A549 (cell line): ENCODE results near the gene USP15. TPM values are rescaled to one million over a fixed set of nuclear protein-coding genes. Genes with fewer than 3 reads are reported as not detected.

Experiments used
- ATAC-seq, 2 experiments: fragments of 200-7000 bp in 1 of 2; fragments of >200 bp in 1 of 2; cut with Nextera tagmentation in 1 of 2; cut with Tn5 transposase in 1 of 2; 3 replicates each; pipeline versions ENCODE4 v1.8.0 to v1.9.1; 2018 to 2020; ENCODE audit warnings: mild to moderate bottlenecking in 1 of 2, moderate library complexity in 1 of 2
- CTCF ChIA-PET: fragments of 300-600 bp; sonication (Branson Sonifier 250); formaldehyde crosslinking; extraction: SDS; loops from one replicate; lab custom pipeline; 2021; ENCODE audit warnings: antibody characterized with exemption, inconsistent platforms; lab: Yijun Ruan, JAX
- POLR2A ChIA-PET: fragments of 350-600 bp; formaldehyde crosslinking; extraction: SDS; loops from one replicate; lab custom pipeline; 2021; ENCODE audit warnings: antibody characterized with exemption, inconsistent platforms; lab: Yijun Ruan, JAX
- DNase-seq, 2 experiments: peaks; one replicate each; pipeline versions ENCODE4 v3.0.0 to v3.0.0-alpha.2; 2011 to 2016; ENCODE audit warnings: low read depth in 1 of 2, low spot score in 1 of 2
- FAIRE-seq: peaks from 2 replicates; lab custom pipeline; 2011; peaks lifted over from hg19 to GRCh38; lab: Jason Lieb, UNC
- H3K27ac ChIP-seq, 2 experiments: fragments of >200 bp; sonication (Bioruptor Twin); formaldehyde crosslinking; 3 replicates each; pipeline ENCODE4 v1.5.1; 2016 to 2017
- H3K4me1 ChIP-seq: fragments of >200 bp; sonication (Bioruptor Twin); formaldehyde crosslinking; 3 replicates; pipeline ENCODE4 v1.6.1; 2016
- H3K4me2 ChIP-seq: fragments of >200 bp; sonication (Bioruptor Twin); formaldehyde crosslinking; 3 replicates; pipeline ENCODE4 v1.6.1; 2016
- H3K4me3 ChIP-seq: fragments of >200 bp; sonication (Bioruptor Twin); formaldehyde crosslinking; 3 replicates; pipeline ENCODE4 v1.5.1; 2016
- H3K9me3 ChIP-seq: fragments of >200 bp; sonication (Bioruptor Twin); formaldehyde crosslinking; 3 replicates; pipeline ENCODE4 v1.6.1; 2016
- CBX2 ChIP-seq: fragments of 200-600 bp; sonication (generic); IDR thresholded peaks from 2 replicates; pipeline ENCODE4 v1.6.1; 2016; ENCODE audit warnings: low read depth, mild to moderate bottlenecking, borderline replicate concordance
- CBX8 ChIP-seq: fragments of 200-600 bp; sonication (generic); IDR thresholded peaks from 2 replicates; pipeline ENCODE4 v1.6.1; 2016
- CHD4 ChIP-seq: fragments of 200-600 bp; sonication (generic); IDR thresholded peaks from 2 replicates; pipeline ENCODE4 v1.6.1; 2016; ENCODE audit warnings: antibody characterized with exemption, mild to moderate bottlenecking, borderline replicate concordance
- EHF ChIP-seq: fragments of 250-450 bp; sonication (Bioruptor Pico); IDR thresholded peaks from 2 replicates; pipeline ENCODE4 v1.5.0; 2020; ENCODE audit warnings: mild to moderate bottlenecking
- EHMT2 ChIP-seq: fragments of 200-600 bp; sonication (generic); IDR thresholded peaks from 2 replicates; pipeline ENCODE4 v1.6.1; 2016; ENCODE audit warnings: antibody characterized with exemption, low read depth, mild to moderate bottlenecking, moderate library complexity
- EP300 ChIP-seq, 2 experiments: fragments of >200 bp; sonication (Bioruptor Twin); formaldehyde crosslinking; IDR thresholded peaks; 2 replicates in 1 of 2; 3 replicates in 1 of 2; pipeline ENCODE4 v1.6.1; 2016 to 2017
- FOSB ChIP-seq: fragments of 250-450 bp; sonication (Bioruptor Pico); IDR thresholded peaks from 2 replicates; pipeline ENCODE4 v1.5.0; 2020; ENCODE audit warnings: mild to moderate bottlenecking, moderate library complexity
- HOXB5 ChIP-seq: fragments of 250-450 bp; sonication (Bioruptor Pico); IDR thresholded peaks from 2 replicates; pipeline ENCODE4 v1.5.0; 2020; ENCODE audit warnings: mild to moderate bottlenecking, moderate library complexity
- KDM1A ChIP-seq: fragments of 200-600 bp; sonication (generic); IDR thresholded peaks from 2 replicates; pipeline ENCODE4 v1.6.1; 2016; ENCODE audit warnings: low read depth, mild to moderate bottlenecking
- MAZ ChIP-seq: fragments of 150-350 bp; IDR thresholded peaks from 2 replicates; pipeline ENCODE4 v1.6.1; 2014; ENCODE audit warnings: antibody characterized with exemption, low read depth, low read length, borderline replicate concordance
- POLR2A ChIP-seq: IDR thresholded peaks from 2 replicates; pipeline ENCODE4 v1.6.1; 2012; ENCODE audit warnings: mild to moderate bottlenecking, low read length
- POLR2AphosphoS2 ChIP-seq: conservative IDR thresholded peaks from 2 replicates; pipeline ENCODE4 v1.6.1; 2012; ENCODE audit warnings: low read length, improper control_type of control experiment, inconsistent platforms
- RCOR1 ChIP-seq: fragments of 150-350 bp; IDR thresholded peaks from 2 replicates; pipeline ENCODE4 v1.6.1; 2014; ENCODE audit warnings: antibody characterized with exemption, low read length, low read depth
- SMC3 ChIP-seq: fragments of >200 bp; sonication (Bioruptor Twin); formaldehyde crosslinking; IDR thresholded peaks from 3 replicates; pipeline ENCODE4 v1.6.1; 2018; ENCODE audit warnings: inconsistent platforms
- TP53 ChIP-seq: fragments of 250-450 bp; sonication (Bioruptor Pico); IDR thresholded peaks from 2 replicates; pipeline ENCODE4 v1.5.0; 2021; ENCODE audit warnings: mild to moderate bottlenecking, moderate library complexity
- ZSCAN20 ChIP-seq: fragments of 250-450 bp; sonication (Bioruptor Pico); IDR thresholded peaks from 2 replicates; pipeline ENCODE4 v1.8.0; 2022; ENCODE audit warnings: mild to moderate bottlenecking, moderate library complexity
- WGBS: methylation state at CpG from one replicate; pipeline ENCODE4 v1.1.6; 2017; ENCODE audit errors: missing lambda C conversion rate; 5-methylcytosine and 5-hydroxymethylcytosine counted together
- polyA plus RNA-seq, 4 experiments: library from polyadenylated mRNA; depleted of rRNA in 3 of 4; stranded (reverse); fragments of >200 nt; fragmentation: RNase III in 1 of 4; extraction: RNeasy Plus Mini Kit Qiagen cat#74134 plus additional on column Dnase treatment in 1 of 4; gene quantifications; 2 replicates in 3 of 4; 3 replicates in 1 of 4; pipeline ENCODE4 v1.2.3, GENCODE V29; 2011 to 2017
- TF ChIP-seq, protein P1 (sequence below): fragments of 250-450 bp; sonication (Bioruptor Pico); IDR thresholded peaks from 2 replicates; pipeline ENCODE4 v1.5.0; 2021; ENCODE audit warnings: mild to moderate bottlenecking, moderate library complexity, borderline replicate concordance
- TF ChIP-seq, protein P2 (sequence below): fragments of >200 bp; sonication (Bioruptor Twin); formaldehyde crosslinking; IDR thresholded peaks from 3 replicates; pipeline ENCODE4 v1.6.1; 2016
- TF ChIP-seq, protein P3 (sequence below): fragments of >200 bp; sonication (Bioruptor Twin); formaldehyde crosslinking; IDR thresholded peaks from 2 replicates; pipeline ENCODE4 v1.6.1; 2016
- TF ChIP-seq, protein P4 (sequence below): fragments of 250-450 bp; sonication (Bioruptor Pico); IDR thresholded peaks from 2 replicates; pipeline ENCODE4 v1.5.0; 2020; ENCODE audit warnings: low read depth, mild to moderate bottlenecking, moderate library complexity

USP15 gene
- polyA plus RNA-seq, 2 of the 4 experiments (the other 2 are of a cell fraction), result 30.4 to 67.6 TPM

DNA sequence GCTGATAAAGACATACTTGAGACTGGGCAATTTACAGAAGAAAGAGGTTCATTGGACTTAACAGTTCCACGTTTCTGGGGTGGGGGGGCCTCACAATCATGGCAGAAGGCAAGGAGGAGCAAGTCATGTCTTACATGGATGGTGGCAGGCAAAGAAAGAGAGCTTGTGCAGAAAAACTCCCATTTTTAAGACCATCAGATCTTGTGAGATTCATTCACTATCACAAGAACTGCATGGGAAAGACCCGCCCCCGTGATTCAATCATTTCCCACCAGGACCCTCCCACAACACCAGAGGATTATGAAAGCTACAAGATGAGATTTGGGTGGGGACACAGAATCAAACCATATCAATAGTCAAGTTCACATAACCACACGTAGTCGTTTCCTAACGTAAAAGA, 85.5 kb downstream of the USP15 start:
- Histone ChIP-seq H3K4me2 (no peak overlapping the region), H3K27ac (no peak overlapping the region), H3K4me1 (no peaks in the 10 kb centered on the region), H3K4me3 (no peak overlapping the region), H3K9me3 (no peaks in the 10 kb centered on the region)
- ATAC-seq, result no peak
- no peak for DNase-seq
- POLR2A ChIA-PET, result no interaction called here
- CTCF ChIA-PET, result no interaction called here
- no peak for TF ChIP-seq EP300 (IDR thresholded peaks at IDR 0.05)
- TF ChIP-seq KDM1A, result no peak
- TF ChIP-seq ZSCAN20, result no peak
- TF ChIP-seq EHMT2, result no peak
- no peak for TF ChIP-seq POLR2AphosphoS2
- no peak for TF ChIP-seq RCOR1
- no peak for TF ChIP-seq CBX2
- FAIRE-seq, result no peak
- WGBS, result 94% methylated on average over 6 of the region's 6 CpGs

DNA sequence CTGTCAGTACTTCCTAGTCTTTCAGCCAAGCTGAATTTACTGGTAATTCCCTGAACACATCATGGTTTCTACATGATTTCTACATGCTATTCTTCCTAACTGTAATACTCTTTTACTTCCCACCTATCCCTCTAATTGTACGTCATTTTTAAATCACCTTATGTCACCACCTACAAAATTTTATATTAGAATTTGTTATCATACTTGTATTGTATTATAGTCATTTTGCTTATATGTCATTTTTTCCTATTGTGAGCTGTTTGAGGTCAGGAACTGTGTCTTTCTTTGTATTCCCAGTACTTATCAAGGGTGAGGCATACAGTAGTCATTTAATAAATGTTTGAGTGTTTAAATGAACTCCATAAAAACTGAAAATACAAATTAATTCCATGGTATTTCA, 86.6 kb downstream of the USP15 start:
- no peak for FAIRE-seq
- CTCF ChIA-PET, result no interaction called here
- 85% methylated on average over 1 of the region's 1 CpG for WGBS

DNA sequence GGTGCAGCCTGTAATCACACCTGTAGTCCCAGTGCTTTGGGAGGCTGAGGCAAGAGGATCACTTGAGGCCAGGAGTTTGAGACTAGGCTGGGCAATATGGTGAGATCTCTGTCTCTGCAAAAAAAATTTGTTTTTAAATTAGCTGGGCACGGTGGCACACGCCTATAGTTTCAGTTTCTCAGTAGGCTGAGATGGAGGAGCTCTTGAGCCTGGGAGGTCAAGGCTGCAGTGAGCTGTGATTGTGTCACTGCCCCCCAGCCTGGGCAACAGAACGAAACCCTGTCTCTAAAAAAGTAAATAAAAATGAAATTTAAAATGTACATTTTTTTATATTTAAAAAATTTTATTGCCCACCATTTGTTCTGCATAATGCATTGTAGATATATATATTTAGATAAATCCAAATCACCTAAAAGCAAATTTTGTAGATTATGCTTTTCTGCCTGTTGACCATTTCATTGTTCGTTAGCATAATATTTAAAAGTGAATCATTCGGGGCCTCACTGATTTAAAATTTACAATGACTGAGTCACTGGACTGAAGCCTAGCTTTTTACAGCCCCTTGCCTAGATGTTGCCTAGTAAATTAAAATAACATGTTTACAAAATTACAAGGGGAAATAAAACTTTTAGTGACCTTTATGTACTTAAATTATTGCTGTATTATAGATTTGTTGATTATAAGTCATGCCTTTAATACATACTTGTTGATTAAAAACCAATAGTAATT, 87.9 kb downstream of the USP15 start:
- WGBS, result 79% methylated on average over 5 of the region's 5 CpGs
- Histone ChIP-seq H3K9me3 (no peaks in the 10 kb centered on the region), H3K27ac (no peak overlapping the region), H3K4me1 (no peaks in the 10 kb centered on the region), H3K4me2 (no peak overlapping the region), H3K4me3 (no peak overlapping the region)
- ChIA-PET POLR2A (no interaction called here), CTCF (interaction anchor here (1.1 kb wide), 1 partner anchor 730 kb away, joined by 3 read pairs; no protein-coding TSS in a partner anchor)
- FAIRE-seq, result no peak
- no peak for ATAC-seq
- TF ChIP-seq HOXB5 (CRISPR knock-in tag) (no peak), CBX8 (no peak), MAZ (no peak)
- DNase-seq, result no peak

More for the DNA sequence above, 86.6 kb downstream of the USP15 start:
- Histone ChIP-seq H3K27ac (no peak overlapping the region), H3K9me3 (no peaks in the 10 kb centered on the region), H3K4me1 (no peaks in the 10 kb centered on the region), H3K4me3 (no peak overlapping the region), H3K4me2 (no peak overlapping the region)
- POLR2A ChIA-PET, result no interaction called here
- no peak for ATAC-seq
- no peak for TF ChIP-seq CBX2
- TF ChIP-seq HOXB5 (CRISPR knock-in tag), result no peak
- TF ChIP-seq POLR2A, result no peak
- no peak for TF ChIP-seq CHD4
- TF ChIP-seq, protein P1, sequence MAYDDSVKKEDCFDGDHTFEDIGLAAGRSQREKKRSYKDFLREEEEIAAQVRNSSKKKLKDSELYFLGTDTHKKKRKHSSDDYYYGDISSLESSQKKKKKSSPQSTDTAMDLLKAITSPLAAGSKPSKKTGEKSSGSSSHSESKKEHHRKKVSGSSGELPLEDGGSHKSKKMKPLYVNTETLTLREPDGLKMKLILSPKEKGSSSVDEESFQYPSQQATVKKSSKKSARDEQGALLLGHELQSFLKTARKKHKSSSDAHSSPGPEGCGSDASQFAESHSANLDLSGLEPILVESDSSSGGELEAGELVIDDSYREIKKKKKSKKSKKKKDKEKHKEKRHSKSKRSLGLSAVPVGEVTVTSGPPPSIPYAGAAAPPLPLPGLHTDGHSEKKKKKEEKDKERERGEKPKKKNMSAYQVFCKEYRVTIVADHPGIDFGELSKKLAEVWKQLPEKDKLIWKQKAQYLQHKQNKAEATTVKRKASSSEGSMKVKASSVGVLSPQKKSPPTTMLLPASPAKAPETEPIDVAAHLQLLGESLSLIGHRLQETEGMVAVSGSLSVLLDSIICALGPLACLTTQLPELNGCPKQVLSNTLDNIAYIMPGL (CRISPR knock-in tag), result no peak
- no peak for TF ChIP-seq TP53 (CRISPR knock-in tag)
- TF ChIP-seq FOSB, result no peak
- no peak for TF ChIP-seq EHMT2
- TF ChIP-seq SMC3, result no peak
- TF ChIP-seq, protein P2, sequence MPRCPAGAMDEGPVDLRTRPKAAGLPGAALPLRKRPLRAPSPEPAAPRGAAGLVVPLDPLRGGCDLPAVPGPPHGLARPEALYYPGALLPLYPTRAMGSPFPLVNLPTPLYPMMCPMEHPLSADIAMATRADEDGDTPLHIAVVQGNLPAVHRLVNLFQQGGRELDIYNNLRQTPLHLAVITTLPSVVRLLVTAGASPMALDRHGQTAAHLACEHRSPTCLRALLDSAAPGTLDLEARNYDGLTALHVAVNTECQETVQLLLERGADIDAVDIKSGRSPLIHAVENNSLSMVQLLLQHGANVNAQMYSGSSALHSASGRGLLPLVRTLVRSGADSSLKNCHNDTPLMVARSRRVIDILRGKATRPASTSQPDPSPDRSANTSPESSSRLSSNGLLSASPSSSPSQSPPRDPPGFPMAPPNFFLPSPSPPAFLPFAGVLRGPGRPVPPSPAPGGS, result no peak
- TF ChIP-seq, protein P3, sequence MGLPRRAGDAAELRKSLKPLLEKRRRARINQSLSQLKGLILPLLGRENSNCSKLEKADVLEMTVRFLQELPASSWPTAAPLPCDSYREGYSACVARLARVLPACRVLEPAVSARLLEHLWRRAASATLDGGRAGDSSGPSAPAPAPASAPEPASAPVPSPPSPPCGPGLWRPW, result no peak
- no peak for TF ChIP-seq EHF (CRISPR knock-in tag)
- TF ChIP-seq, protein P4, sequence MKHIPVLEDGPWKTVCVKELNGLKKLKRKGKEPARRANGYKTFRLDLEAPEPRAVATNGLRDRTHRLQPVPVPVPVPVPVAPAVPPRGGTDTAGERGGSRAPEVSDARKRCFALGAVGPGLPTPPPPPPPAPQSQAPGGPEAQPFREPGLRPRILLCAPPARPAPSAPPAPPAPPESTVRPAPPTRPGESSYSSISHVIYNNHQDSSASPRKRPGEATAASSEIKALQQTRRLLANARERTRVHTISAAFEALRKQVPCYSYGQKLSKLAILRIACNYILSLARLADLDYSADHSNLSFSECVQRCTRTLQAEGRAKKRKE (CRISPR knock-in tag), result no peak
- TF ChIP-seq, all 56 proteins: peak for 0
- DNase-seq, result no peak
